Bronchial epithelial cell (primary cell): ENCODE measurements around the gene ULK4. TPM values are rescaled to one million over a fixed set of nuclear protein-coding genes. Genes with fewer than 3 reads are reported as not detected.
"Not testable (repeated sequence)": the region's sequence is repeated elsewhere in the genome, so short reads cannot be mapped to it uniquely, and the experiment has no call there.

ENCODE experiments used
- DNase-seq: peaks from one replicate; pipeline ENCODE4 v3.0.0-alpha.2; 2010; ENCODE audit warnings: low read depth
- FAIRE-seq: peaks from 2 replicates; lab custom pipeline; 2011; peaks lifted over from hg19 to GRCh38; lab: Jason Lieb, UNC
- H3K27me3 ChIP-seq: 2 replicates; pipeline ENCODE4 v1.5.1; 2011; ENCODE audit warnings: low read length; ENCODE audit not compliant: control insufficient read depth, insufficient read depth
- H3K36me3 ChIP-seq: 2 replicates; pipeline ENCODE4 v1.5.1; 2011; ENCODE audit warnings: low read length; ENCODE audit not compliant: control insufficient read depth, insufficient read depth
- H3K4me3 ChIP-seq: 2 replicates; pipeline ENCODE4 v1.5.1; 2011; ENCODE audit warnings: mild to moderate bottlenecking, low read depth, low read length, control low read depth
- CTCF ChIP-seq: IDR thresholded peaks from 2 replicates; pipeline ENCODE4 v1.5.1; 2011; ENCODE audit warnings: mild to moderate bottlenecking, moderate library complexity, low read length, control low read depth, inconsistent platforms; ENCODE audit not compliant: insufficient read depth, severe bottlenecking
- total RNA-seq: library from RNA; depleted of rRNA; stranded (reverse); fragments of >200 nt; gene quantifications from 2 replicates; pipeline ENCODE4 v1.2.1, GENCODE V29; 2014

ULK4 gene
- total RNA-seq, 1 donor from 2014 or later, result 3.9 TPM

GRCh38 chr3:41405466-41405865 is 556.4 kb downstream of the ULK4 start:
- Histone ChIP-seq H3K27me3 (no peaks in the 10 kb centered on the region), H3K36me3 (no peaks in the 10 kb centered on the region), H3K4me3 (no peak overlapping the region)
- DNase-seq (no peak), FAIRE-seq (no peak)
- TF ChIP-seq CTCF, result no peak

- DNase-seq (peak; percentile 78), FAIRE-seq (no peak)
- no peaks in the 10 kb centered on the region for H3K36me3 ChIP-seq
- no peak for TF ChIP-seq CTCF
- no peaks in the 10 kb centered on the region for H3K27me3 ChIP-seq
- H3K4me3 ChIP-seq, result no peak overlapping the region
Measured at GRCh38 chr3:41404582-41404981, 557.3 kb downstream of the ULK4 start.

- H3K36me3 ChIP-seq, result no peaks in the 10 kb centered on the region
- TF ChIP-seq CTCF, result no peak
- no peak for FAIRE-seq
Measured at GRCh38 chr3:41394896-41395295, 567.0 kb downstream of the ULK4 start.

GRCh38 chr3:41370765-41371535 is 591.0 kb downstream of the ULK4 start:
- H3K4me3 ChIP-seq, H3K27me3 ChIP-seq, FAIRE-seq, DNase-seq, H3K36me3 ChIP-seq: not testable (repeated sequence)

More at GRCh38 chr3:41394896-41395295, 567.0 kb downstream of the ULK4 start:
- Histone ChIP-seq H3K27me3 (no peaks in the 10 kb centered on the region), H3K4me3 (no peak overlapping the region)
- no peak for DNase-seq

- peak; percentile 55 for FAIRE-seq
- H3K27me3 ChIP-seq, result no peaks in the 10 kb centered on the region
- no peak overlapping the region for H3K4me3 ChIP-seq
- peak; percentile 18 for DNase-seq
- H3K36me3 ChIP-seq, result no peaks in the 10 kb centered on the region
- TF ChIP-seq CTCF, result no peak
Measured at GRCh38 chr3:41370307-41370706, 591.6 kb downstream of the ULK4 start.

- H3K4me3 ChIP-seq, result no peak overlapping the region
- no peaks in the 10 kb centered on the region for H3K27me3 ChIP-seq
- no peak for TF ChIP-seq CTCF
- DNase-seq (no peak), FAIRE-seq (no peak)
- H3K36me3 ChIP-seq, result no peaks in the 10 kb centered on the region
Measured at GRCh38 chr3:41369838-41370237, 592.1 kb downstream of the ULK4 start.
